CD4-positive, alpha-beta T cell treated with Interleukin-10 for 1 hour (primary cell): ENCODE results near the gene NDUFV3.
"Not testable (repeated sequence)": the region's sequence is repeated elsewhere in the genome, so short reads cannot be mapped to it uniquely, and the experiment has no call there.

Source experiments
- DNase-seq: peaks from one replicate; pipeline ENCODE4 v3.0.0-alpha.2; 2020

Gene NDUFV3

GRCh38 chr21:42892931-42893755 is at the start of gene NDUFV3:
Gene NDUFV3, plus strand, starts transcription at chr21:42893309. Its CDS starts 25 bp downstream, at chr21:42893334.
- peak; percentile 100 for DNase-seq

GRCh38 chr21:42844411-42845113 is 48.5 kb upstream of the NDUFV3 start:
- DNase-seq, result no peak

- no peak for DNase-seq
Measured at GRCh38 chr21:42845296-42845965, 47.7 kb upstream of the NDUFV3 start.

- DNase-seq, result no peak
Measured at GRCh38 chr21:42846221-42846620, 46.9 kb upstream of the NDUFV3 start.

- DNase-seq, result no peak
Measured at GRCh38 chr21:42847051-42847707, 45.9 kb upstream of the NDUFV3 start.

GRCh38 chr21:42847726-42848125 is 45.4 kb upstream of the NDUFV3 start:
- DNase-seq, result no peak

GRCh38 chr21:42848144-42848931 is 44.8 kb upstream of the NDUFV3 start:
- DNase-seq, result not testable (repeated sequence)

GRCh38 chr21:42848932-42849758 is 44.0 kb upstream of the NDUFV3 start:
- no peak for DNase-seq

GRCh38 chr21:42849759-42850412 is 43.2 kb upstream of the NDUFV3 start:
- DNase-seq, result no peak

- no peak for DNase-seq
Measured at GRCh38 chr21:42850463-42850862, 42.6 kb upstream of the NDUFV3 start.

- peak; percentile 37 for DNase-seq
Measured at GRCh38 chr21:42850866-42851391, 42.2 kb upstream of the NDUFV3 start.

- no peak for DNase-seq
Measured at GRCh38 chr21:42851812-42852665, 41.1 kb upstream of the NDUFV3 start.

- DNase-seq, result no peak
Measured at GRCh38 chr21:42852925-42853570, 40.1 kb upstream of the NDUFV3 start.

- DNase-seq, result no peak
Measured at GRCh38 chr21:42853621-42854020, 39.5 kb upstream of the NDUFV3 start.

- DNase-seq, result no peak
Measured at GRCh38 chr21:42854246-42855010, 38.7 kb upstream of the NDUFV3 start.

- DNase-seq, result no peak
Measured at GRCh38 chr21:42855171-42855936, 37.8 kb upstream of the NDUFV3 start.

- no peak for DNase-seq
Measured at GRCh38 chr21:42855937-42856335, 37.2 kb upstream of the NDUFV3 start.
